AG09319 (cell line): ENCODE data around the gene RFK.
A peak's percentile ranks its signal among the peaks of the same experiment; 100 is the strongest.
"Not testable (repeated sequence)": the region's sequence is repeated elsewhere in the genome, so short reads cannot be mapped to it uniquely, and the experiment has no call there.

ENCODE experiments used
- DNase-seq: peaks from one replicate; pipeline ENCODE4 v3.0.0-alpha.2; 2010; ENCODE audit warnings: low read depth; ENCODE audit errors: extremely low read depth
- TF ChIP-seq, protein P1 (sequence below): IDR thresholded peaks from 2 replicates; pipeline ENCODE4 v1.5.1; 2011; ENCODE audit warnings: low read depth, mild to moderate bottlenecking, inconsistent platforms, low read length, moderate library complexity

Gene RFK

DNA sequence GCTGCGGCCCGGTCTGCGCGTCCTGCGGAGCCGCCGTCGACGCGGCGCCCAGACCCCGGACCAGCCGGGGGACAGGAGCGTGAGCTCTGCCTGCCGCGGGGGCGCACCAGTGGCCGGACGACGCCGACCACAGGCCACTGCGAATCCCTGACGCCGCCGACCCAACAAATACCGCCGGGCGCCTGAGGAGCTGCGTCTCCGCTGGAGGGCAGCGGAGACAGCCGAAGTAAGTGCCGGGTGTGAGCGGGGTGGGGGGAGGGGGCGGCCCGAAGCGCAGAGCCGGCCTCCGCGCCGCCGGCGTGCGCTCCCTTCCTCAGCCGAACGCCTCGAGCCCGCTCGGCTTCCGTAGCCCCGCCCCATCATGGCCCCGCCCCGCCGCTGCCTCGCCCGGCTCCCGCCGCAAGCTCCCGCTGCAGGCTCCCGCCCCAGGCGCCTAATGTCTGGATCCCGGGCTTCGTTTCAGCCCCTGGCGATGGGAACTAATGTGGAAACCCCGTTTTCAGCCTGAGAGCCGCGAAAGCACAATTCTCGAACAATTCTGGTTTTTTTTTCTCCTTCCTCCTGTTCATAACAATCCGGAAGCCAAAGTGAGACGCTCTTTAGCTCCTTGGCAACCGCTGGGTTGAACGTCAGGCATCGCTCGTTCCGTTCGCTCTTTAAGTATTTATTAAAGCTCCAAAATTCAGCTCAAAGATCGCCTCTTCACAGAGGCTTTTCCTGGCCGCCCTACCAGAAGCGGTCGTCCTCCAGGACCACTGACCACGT lies at the start of gene RFK:
Gene RFK (minus strand): TSS at position 232 of the 765 bp plus-strand sequence. CDS start 255 bp downstream, outside the sequence.
- peak; percentile 86 for DNase-seq
- TF ChIP-seq, protein P1, sequence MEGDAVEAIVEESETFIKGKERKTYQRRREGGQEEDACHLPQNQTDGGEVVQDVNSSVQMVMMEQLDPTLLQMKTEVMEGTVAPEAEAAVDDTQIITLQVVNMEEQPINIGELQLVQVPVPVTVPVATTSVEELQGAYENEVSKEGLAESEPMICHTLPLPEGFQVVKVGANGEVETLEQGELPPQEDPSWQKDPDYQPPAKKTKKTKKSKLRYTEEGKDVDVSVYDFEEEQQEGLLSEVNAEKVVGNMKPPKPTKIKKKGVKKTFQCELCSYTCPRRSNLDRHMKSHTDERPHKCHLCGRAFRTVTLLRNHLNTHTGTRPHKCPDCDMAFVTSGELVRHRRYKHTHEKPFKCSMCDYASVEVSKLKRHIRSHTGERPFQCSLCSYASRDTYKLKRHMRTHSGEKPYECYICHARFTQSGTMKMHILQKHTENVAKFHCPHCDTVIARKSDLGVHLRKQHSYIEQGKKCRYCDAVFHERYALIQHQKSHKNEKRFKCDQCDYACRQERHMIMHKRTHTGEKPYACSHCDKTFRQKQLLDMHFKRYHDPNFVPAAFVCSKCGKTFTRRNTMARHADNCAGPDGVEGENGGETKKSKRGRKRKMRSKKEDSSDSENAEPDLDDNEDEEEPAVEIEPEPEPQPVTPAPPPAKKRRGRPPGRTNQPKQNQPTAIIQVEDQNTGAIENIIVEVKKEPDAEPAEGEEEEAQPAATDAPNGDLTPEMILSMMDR = peak; percentile 46

DNA sequence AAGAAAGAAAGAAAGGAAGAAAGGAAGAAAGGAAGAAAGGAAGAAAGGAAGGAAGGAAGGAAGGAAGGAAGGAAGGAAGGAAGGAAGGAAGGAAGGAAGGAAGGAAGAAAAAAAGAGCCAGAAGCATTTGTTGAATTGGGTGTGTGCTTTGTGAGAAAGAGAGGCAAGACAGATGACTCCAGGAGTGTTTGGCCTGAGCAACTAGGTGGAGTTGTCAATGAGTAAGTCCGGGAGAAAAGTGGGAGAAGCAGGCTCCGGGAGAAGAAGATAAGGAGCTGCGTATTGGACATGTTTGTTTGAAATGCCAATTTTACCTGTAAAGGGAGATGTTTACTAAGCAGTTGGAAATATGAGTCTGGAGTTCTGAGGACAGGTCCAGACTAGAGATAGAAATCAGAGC lies 49.7 kb upstream of the RFK start:
- TF ChIP-seq, protein P1 = no peak

DNA sequence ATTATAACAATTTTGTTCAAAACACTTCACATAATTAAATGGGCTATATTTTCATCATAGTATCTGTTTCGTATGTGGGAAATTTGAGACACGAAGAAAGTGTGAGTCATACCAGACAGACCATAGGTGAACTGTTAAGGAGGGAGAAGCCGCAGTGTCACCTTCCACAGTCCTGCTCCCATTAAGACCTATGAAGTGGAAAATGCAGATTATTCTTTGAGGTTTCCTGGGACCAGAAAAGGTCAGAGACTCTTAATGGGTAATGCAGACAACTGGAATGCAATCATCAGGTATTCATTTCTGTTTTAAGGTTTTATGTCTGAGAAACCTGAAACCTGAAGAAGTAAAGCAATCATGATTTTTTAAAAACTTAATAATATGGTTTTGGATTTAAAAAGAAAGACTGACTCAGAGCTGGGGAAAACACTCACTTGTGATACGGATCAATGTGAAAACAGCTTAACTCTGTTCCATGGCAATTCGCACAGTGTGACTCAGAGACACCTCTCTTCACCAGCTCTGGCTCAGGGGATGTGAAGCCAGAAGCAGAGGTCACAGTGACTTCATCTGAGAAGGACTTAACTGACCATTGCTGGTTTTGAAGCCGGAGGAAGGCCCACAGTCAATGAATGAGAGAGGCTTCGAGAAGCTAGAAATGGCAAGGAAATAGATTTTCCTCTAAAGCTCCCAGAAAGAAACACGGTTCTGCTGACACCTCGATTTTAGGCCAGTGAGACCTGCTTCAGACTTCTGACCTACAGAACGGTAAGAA lies 47.5 kb upstream of the RFK start:
- no peak for DNase-seq
- TF ChIP-seq, protein P1 = no peak

More for the DNA sequence above, 49.7 kb upstream of the RFK start:
- no peak for DNase-seq

DNA sequence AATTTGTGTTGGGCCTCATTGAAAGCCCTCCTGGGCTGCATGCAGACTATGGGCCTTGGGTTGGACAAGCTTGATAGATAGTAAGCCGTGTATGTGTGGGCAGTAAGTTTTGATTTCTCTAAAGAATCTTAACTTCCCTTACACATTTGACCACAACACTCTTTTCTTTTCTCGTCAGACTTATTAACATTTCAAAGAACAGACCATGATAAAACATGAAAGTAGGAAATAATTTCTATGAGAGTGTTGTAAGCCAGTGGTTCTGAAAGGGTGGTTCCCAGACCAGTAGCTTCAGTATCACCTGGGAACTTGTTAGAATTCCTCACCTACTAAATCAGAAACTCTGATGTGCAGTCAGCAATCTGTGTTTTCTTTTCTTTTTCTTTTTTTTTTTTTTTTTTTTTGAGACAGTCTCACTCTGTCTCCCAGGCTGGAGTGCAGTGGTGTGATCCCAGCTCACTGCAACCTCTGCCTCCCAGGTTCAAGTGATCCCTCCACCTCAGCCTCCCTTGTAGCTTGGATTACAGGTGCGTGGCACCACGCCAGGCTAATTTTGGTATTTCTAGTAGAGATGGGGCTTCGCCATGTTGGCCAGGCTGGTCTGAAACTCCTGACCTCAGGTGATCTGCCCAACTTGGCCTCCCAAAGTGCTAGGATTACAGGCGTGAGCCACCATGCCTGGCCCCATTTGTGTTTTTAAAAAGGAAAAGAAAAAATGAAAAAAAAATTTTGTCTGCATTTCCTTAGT lies 44.8 kb upstream of the RFK start:
- TF ChIP-seq, protein P1 = no peak
- DNase-seq = no peak

DNA sequence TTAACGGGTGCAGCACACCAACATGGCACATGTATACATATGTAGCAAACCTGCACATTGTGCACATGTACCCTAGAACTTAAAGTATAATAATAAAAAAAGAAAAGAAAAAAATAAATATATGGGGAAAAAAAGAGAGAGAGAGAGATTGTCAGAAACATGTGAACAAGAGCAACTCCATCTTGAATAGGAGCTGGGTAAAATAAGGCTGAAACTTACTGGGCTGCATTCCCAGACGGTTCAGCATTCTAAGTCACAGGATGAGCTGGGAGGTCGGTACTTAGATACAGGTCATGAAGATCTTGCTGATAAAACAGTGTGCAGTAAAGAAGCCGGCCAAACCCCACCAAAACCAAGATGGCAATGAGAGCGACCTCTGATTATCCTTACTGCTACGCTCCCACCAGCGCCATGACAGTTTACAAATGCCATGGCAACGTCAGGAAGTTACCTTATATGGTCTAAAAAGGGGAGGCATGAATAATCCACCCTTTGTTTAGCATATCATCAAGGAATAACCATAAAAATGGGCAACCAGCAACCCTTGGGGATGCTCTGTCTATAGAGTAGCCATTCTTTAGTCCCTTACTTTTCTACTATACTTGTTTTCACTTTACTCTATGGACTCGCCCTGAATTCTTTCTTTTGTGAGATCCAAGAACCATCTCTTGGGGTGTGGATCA lies 42.9 kb upstream of the RFK start:
- DNase-seq = not testable (repeated sequence)

DNA sequence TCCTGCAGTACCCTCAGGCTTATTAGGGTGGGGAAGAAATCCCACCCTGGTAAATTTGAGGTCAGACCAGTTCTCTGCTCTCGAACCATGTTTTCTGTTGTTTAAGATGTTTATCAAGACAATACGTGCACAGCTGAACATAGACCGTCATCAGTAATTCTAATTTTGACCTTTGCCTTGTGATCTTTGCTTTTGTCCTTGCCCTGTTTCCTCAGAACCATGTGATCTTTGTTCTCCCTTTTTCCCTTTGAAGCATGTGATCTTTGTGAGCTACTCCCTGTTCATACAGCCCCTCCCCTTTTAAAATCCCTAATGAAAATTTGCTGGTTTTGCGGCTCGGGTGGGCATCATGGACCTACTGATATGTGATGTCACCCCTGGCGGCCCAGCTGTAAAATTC lies 40.7 kb upstream of the RFK start:
- not testable (repeated sequence) for DNase-seq

DNA sequence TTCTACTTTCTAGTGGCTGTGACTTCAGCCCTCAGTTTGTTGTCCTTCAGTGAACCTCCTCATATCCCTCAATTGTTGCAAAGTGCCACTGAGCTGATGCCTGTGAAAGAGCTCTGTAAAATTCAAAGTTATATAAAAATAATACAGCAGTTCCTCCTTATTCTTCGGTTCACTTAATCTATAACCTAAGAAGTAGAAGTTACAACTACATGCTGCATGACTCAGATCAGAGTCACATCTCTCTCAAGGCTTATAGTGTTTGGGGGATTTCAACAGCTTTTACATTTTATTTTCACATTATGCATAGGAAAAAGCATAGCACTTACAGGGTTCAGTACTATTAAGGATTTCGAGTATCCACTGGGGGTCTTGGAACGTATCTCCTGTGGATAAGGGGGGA lies 39.6 kb upstream of the RFK start:
- no peak for DNase-seq
- TF ChIP-seq, protein P1 = no peak

DNA sequence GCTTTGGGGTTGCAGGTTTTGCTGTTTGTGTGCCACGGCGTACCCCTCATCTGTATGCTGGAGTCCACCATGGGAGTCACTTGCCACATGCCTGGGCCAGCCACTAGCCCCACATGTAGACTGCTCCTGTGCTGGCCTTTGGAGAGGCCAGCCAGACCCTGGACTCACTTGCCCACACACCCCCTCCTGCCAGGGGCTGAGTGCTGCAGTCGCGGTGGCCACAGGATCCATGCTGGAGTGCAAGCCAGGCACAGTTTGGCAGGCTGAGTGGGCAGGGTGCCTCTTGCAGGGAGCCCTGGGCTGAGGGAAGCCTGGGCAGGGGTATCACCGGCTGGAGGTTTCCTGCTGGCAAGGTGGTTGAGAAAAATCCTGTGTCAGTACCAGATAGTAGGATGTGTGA lies 39.2 kb upstream of the RFK start:
- TF ChIP-seq, protein P1 = no peak
- no peak for DNase-seq
